HS-5 (cell line): ENCODE data around the gene EGFL8.
"Not testable (repeated sequence)": the region's sequence is repeated elsewhere in the genome, so short reads cannot be mapped to it uniquely, and the experiment has no call there.

ENCODE experiments used
- DNase-seq: peaks from one replicate; pipeline ENCODE4 v3.0.0-alpha.2; 2012; ENCODE audit warnings: low read depth

Gene EGFL8

GRCh38 chr6:32195902-32196681 is 31.7 kb downstream of the EGFL8 start:
- DNase-seq: no peak

DNA sequence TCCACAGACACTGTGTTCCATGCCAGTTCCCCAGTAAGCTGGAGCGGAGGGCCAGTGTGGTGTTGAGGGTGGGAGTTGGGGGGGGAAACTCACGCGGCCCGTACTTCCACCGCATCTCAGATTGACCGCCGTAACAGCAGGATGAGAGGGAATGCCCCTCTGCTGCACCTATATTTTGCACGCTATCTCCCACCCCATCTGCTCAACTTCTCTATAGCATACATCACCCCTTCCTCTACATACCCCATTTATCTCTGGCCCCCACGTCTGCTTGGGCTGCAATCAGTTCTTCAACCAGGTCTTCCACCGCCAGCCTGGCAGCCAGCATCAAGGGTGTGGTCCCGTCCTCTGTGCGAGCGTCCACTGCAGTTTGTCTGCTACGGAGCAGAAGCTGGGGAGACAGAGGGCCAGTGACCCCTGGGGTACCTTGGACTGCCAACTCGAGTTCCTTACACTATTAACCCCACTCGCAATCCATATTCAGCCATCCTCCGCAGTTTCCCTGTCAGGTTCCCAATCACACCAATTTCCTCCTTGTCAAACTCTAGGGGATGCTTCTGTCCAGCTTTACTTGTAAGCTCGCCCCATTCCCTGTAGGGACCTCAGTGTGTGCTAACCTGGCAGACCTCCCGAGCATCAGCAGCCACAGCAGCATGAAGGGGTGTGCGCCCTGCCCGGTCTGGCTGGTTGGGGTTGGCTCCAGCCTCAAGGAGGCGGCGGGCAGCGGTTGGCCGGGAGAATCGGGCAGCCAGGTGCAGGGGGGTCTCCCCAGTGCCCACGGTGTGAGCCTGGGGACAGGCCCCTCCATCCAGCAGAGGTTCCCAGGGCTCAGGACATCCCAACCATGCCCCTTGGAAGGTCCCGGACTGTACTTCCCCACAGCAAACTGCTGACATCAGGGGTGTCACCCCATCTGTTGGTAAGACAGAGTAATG is 32.6 kb downstream of the EGFL8 start:
- DNase-seq: no peak

GRCh38 chr6:32198345-32198696 is 33.9 kb downstream of the EGFL8 start:
- no peak for DNase-seq

- no peak for DNase-seq
Observed at GRCh38 chr6:32198866-32199265, 34.5 kb downstream of the EGFL8 start.

DNA sequence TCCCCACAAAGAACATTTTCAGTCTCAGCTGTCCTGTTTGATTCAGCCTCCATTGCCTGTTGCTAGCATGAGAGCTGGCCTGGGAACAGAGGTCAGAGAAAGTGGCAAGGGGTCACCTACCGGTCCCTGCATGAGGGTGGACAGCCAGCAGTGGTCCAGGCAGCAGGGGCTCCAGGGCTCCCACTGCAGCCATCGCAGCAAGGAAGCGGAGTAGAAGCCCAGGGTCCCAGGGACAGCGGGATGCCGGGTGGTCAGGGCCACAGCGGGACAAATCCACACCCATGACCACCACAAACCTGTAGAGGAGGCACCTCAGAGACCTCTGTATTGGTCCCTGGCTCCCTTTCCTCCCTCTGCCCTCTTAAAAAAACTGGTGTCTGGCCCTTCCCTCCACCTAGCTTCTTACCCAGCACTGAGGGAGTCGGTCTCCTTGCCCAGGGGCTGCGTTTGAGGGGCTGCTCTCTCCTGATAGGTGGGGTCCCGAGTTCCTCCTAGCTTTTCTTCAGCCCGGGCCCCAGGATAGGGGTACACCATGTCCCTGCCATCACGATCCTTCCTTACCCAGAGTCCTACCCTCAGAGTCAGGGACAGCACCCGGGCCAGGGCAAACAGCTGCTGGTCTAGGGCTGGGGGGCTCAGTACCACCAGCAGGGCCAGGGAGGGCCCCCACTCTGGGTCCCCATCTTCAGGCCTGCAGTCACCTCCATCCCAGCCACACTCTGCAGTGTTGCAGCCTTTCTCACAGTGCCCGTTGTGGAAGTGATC is 36.5 kb downstream of the EGFL8 start:
- no peak for DNase-seq

- DNase-seq: no peak
Observed at GRCh38 chr6:32202186-32202585, 37.8 kb downstream of the EGFL8 start.

GRCh38 chr6:32203426-32204267 is 39.3 kb downstream of the EGFL8 start:
- no peak for DNase-seq

DNA sequence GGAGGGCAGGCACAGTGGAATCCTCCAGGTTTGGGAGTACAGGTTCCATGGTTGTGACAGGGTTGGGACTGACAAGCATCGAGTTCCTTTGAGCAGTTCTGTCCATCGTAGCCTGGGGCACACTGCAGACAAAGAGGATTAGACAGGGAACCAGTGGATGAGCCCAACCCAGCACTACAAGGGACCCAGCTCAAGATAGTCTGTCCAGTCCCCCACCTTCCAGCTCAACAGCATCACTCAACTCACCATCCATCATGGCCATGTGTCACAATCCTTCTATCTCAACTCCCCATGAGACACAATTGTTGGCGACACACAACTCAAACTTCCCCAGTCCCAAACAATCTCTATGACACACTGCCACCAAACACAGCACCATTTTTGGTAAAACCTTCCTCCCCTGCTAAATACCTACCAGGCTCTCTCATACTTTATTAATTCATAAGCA is 39.9 kb downstream of the EGFL8 start:
- DNase-seq: no peak

GRCh38 chr6:32208996-32209395 is 44.6 kb downstream of the EGFL8 start:
- no peak for DNase-seq

DNA sequence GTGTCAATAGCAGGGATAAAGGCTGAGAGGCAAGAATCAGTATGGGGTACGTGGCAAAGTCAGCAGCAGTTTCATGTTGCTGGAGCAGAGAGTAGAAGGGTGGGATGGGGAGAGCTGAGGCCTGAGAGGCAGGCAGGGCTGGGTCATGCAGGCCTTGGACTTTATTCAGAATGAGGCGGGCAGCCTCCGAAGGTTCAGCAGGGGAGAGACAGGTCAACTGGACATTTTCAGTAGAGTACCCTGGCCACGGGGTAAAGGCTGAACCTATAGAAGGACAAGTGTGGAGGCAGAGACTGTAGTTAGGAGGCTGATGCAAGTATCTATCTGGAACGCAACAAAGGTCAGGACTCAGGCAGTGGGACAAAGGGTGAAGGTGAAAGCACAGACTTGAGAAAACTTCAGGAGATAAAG is 45.8 kb downstream of the EGFL8 start:
- no peak for DNase-seq

DNA sequence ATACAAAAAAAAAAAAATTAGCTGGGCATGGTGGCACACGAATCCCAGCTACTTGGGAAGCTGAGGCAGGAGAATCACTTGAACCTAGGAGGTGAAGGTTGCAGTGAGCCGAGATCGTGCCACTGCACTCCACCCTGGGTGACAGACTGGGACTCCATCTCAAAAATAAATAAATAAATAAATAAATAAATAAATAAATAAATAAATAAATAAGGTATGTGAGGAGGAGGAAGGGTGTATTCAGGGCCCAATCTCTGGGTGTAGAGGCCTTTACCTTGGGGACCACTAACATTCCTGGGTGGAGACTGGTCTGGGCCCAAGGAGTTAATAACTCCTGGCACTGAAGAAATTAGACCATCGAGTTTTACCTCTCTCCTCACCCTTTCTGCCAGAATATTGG is 47.0 kb downstream of the EGFL8 start:
- DNase-seq: not testable (repeated sequence)

GRCh38 chr6:32212076-32212760 is 47.8 kb downstream of the EGFL8 start:
- DNase-seq: no peak

DNA sequence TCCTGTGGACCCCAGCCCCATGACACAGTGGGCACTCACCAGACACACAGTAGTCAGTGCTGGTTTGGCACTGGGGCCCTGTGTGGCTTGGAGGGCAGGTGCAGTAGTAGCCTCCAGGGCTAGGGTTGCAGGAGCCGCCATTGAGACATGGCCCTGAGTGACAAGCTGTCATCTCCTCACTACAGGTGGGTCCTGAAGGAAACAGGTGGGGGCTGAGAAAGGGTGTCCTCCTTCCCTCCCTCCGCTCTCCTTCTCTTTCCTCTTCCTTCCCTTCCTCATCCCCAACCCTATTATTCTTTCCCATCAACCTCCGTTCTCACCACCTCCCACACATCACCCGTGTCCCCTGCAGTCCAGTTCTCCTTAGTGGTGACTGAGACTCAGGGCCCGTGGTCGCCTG is 49.3 kb downstream of the EGFL8 start:
- no peak for DNase-seq

DNA sequence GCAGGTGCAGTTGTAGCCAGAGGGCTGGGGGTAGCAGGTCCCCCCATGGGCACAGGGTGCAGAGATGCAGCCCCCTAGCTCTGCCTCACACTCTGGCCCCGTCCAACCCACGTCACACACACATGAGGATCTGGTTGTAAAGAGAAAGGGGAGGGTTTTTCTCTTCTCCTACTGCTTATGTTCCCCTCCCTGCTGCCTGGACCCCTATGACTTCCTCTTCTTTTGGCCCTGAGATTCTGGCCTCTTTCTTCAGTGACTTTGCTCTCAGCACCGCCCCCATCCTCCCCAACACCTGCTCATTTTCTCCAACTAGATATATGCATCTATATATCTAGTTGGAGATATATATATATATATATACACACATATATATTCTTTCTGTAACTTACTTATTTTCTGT is 49.7 kb downstream of the EGFL8 start:
- no peak for DNase-seq

GRCh38 chr6:32215617-32216016 is 51.2 kb downstream of the EGFL8 start:
- DNase-seq: no peak

- no peak for DNase-seq
Observed at GRCh38 chr6:32216285-32216684, 51.9 kb downstream of the EGFL8 start.

DNA sequence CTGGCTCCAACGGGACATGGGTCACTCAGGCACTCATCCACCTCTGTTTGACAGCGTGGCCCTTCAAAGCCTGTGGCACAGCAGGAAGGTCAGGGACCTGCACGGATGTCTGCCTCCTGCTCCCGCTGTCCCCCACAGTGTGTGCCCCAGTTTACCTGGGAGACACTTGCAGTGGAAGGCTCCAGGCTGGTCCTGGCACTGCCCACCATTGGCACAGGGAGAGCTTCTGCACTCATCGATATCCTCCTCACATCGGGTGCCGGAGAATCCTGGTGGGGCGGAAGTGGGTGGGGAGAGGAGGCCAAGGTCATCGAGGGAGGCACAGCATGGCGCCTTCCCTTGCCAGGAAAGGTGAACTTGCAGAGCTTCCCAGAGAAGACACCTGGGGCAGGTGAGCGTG is 52.6 kb downstream of the EGFL8 start:
- DNase-seq: no peak
